GM18907 (cell line): ENCODE data around the gene C5orf63.
"Not testable (repeated sequence)": the region's sequence is repeated elsewhere in the genome, so short reads cannot be mapped to it uniquely, and the experiment has no call there.

Experiments used
- ATAC-seq: cut with Tn5 transposase; IDR thresholded peaks from one replicate; pipeline ENCODE4 v1.9.1; 2021; ENCODE audit warnings: mild to moderate bottlenecking, moderate library complexity; ENCODE audit not compliant: unreplicated experiment

The C5orf63 gene

DNA sequence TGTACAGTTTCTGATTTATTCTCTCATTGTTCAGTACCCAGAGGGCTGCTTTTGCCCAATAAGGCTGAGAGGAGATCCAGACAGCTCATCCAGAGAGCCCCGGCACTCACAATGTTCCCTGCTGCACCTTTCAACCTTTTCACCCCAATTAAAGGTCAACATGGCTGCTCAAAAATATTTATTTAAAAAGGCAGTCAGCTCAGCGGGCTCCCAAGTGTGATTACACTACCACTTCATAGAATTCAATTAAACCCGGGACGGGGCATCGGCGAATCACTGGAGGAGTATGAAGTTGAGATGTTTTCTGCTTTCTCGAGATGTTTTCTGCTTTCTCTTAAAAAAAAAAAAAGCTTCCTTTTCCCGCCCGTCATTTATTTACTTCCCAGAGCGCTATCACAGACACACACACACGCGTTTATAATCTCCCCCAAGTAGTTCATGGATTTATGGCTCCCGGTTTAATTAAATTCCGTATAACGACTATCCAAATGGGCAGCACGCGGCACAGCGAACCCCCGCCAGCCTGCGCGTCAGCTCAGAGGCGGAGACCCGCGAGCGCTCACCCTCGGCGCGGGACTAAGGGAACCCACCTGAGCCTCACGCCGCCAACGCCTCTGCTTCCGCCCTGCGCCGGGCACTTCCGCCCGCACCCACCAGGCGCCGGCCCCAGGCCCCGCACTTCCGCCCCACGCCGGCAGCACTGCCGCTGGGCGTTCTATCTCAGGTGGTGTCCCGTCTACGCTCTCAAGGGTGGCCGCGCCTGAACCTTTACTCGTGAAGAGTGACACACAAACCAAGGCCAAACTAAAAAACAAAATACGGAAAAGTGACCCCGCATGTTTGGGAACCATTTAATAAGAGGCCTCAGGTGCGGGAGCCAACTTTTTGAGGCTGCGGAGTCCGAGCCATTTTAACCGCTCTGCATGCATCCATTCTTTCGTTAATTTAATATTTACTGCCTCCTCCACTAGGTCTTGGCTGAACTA, at the start of gene C5orf63:
C5orf63 (minus strand) TSS at position 642 of the 986 bp plus-strand sequence. CDS start 14,507 bp downstream, outside the sequence.
- ATAC-seq = peak; percentile 99

DNA sequence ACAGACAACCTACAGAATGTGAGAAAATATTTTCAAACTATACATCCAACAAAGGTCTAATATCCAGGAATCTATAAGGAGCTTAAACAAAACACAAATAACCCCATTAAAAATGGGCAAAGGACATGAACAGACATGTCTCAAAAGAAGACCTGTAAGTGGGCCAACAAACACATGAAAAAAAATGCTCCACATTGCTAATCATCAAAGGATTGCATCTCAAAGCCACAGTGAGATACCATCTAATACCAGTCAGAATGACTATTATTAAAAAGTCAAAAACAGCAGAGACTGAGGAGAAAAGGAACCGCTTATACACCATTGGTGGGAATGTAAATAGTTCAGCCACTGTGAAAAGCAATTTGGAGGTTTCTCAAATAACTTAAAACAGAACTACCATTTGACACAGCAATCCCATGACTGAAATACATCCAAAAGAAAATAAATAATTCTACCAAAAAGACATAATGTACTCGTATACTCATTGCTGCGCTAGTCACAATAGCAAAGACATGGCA, 39.1 kb upstream of the C5orf63 start:
- ATAC-seq = no peak

DNA sequence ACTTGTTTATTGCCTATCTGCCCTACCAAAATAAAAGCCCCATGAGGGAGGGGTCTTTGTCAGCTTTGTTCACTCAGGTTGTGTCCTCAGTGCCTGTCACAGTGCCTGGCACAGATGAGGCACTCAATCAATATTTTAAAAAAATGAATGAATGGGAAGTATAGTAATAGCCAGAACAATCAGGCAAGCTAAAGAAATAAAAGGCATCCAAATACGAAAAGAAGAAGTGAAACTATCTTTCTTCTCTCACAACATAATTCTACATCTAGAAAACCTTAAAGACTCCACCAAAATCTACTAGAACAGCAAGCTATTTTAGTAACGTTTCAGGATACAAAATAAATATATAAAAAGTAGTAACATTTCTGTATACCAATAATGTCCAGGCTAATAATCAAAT, 37.8 kb upstream of the C5orf63 start:
- ATAC-seq = peak; percentile 73

DNA sequence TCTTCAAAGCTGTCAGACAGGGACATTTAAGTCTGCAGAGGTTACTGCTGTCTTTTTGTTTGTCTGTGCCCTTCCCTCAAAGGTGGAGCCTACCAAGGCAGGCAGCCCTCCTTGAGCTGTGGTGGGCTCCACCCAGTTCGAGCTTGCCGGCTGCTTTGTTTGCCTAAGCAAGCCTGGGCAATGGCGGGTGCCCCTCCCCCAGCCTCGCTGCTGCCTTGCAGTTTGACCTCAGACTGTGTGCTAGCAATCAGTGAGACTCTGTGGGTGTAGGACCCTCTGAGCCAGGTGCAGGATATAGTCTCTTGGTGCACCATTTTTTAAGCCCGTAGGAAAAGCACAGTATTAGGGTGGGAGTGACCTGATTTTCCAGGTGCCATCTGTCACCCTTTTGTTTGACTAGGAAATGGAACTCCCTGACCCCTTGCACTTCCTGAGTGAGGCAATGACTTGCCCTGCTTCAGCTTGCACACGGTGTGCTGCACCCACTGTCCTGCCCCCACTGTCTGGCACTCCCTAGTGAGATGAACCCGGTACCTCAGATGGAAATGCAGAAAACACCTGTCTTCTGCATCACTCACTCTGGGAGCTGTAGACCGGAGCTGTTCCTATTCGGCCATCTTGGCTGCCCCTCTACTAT, 35.4 kb upstream of the C5orf63 start:
- ATAC-seq = not testable (repeated sequence)

DNA sequence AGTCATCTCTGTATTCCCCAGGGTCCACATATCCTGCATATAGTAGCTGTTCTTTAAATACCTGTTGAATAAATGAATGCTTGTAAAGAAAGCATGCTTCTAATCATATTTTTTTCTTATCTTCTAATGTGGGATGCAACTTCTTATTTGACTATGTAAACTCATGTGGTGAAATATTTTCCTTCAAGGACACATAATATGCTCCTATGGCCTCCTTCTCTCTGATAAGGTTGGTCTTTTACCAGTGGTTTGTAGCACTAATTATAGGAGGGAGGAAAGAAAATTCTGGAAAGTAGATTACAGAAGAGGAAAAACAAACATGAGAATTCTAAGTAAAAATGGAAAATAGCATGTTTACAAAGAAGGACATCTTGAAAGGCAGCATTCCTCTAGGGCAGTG, 28.6 kb upstream of the C5orf63 start:
- no peak for ATAC-seq

DNA sequence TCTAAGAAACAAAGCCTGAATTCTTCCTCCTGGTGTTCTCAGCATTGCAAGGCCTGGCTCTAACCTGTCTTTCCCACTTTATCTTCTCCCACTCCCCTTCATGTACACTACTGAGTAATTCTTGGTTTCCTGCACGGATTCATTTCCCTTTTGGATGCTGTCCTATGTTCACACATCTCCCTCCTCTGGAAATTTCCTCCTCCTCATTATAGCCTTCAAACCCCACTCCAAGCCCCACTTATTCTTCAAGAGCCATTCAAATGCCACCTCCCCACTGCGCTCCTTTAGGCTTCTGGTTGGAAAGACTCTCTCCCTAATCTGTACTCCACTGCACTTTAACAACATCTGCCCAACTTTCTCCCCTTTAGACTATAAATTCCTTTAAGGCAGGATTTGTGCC, 28.2 kb upstream of the C5orf63 start:
- no peak for ATAC-seq

DNA sequence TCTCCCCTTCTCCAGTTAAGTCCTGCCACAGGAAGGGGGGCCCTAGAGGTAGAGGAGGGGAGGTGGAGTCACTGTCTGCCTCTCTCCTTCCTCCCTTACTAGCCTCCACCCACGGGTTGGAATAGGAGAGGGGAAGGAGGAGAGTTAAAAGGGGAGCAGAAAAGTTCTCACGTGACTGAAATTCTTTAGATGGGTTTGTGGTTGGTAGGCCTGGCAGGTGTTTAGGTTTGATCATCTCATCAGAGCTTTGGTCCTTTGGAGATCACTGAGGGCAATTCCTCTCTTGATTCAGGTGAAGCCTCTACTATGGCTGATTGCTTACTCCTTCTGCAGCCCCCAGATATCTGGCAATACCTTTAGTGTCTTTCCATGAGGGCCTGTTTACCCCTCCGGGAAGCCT, 24.9 kb upstream of the C5orf63 start:
- ATAC-seq = no peak

DNA sequence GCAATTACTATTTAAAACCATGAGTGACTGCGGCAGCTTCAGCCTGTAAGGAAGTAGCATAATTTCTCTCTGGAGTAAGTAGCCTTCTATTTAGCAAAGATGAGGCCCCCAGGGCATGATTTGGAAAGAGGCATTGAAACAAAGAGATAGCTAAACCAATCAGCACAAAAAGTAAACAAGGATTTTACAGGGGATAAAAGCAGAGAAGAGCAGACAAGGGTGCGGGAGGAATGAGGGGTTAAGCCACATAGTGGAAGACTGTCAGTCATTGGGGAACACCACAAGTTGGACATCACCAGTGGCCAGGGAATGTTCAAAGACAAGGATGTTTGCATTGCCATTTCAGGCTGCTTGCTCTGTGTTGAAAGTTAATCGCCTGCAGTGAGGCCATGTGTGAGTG, 24.0 kb upstream of the C5orf63 start:
- ATAC-seq = no peak

DNA sequence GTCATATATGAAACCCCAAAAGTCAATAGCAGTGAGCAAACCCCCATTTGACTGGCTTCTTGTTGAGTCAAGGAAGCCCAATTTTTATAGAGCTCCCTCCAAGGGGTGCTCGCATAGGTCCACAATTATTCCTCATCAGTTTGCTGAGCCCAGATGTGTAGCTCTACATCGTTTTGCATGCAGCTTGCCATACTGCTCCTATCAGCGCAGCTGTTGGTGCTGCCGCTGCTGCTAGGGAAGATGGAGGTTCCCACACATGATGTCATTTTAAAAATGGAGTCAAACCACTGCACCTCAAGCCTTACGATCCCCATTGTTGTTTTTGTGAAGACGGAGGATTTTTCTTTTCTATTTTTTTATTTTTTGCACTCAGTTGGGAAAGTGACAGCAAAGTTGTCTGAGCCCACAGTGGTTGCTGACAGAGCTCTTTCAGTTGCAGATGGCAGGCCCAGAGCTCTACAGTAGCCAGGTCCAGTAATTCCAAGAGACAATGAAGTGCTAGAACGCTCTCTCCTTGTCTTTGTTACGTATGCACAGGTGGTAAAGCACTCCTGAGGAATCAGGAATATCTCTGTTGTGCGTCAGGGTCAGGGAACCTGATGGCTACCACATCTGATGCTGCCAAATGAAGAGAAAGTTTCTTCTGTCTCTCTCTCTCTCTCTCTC, 23.2 kb upstream of the C5orf63 start:
- no peak for ATAC-seq

DNA sequence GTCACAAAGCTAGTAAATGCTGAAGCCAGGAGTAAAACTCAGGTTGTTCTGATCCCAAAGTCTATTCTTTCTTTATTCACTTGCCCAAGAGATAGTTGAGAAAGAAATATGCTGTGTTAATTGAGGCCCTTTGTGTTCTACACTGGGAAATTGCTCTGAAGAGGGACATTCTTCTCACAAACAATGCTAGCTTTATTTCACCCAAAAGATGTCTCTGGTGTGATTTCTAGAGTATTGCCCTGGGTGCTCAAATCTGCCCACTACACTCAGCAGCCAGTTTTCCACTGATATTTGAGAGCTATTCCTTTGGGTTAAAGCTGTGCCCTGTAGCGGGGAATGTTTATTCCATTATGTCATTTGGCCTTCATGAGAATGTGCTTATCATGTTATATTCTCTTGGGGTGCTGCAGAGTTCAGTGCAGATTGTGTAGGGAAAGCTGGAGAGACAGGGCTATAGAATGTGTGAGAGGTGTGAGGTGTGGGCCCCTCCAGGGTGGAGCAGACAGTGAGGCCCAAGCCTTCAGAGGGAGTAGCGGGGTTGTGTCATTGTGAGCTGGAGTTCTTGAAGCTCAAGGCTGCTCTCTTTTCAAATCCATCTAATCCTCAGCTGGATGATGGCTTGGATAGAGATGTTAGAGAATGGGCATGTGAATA, 21.0 kb upstream of the C5orf63 start:
- ATAC-seq = no peak

DNA sequence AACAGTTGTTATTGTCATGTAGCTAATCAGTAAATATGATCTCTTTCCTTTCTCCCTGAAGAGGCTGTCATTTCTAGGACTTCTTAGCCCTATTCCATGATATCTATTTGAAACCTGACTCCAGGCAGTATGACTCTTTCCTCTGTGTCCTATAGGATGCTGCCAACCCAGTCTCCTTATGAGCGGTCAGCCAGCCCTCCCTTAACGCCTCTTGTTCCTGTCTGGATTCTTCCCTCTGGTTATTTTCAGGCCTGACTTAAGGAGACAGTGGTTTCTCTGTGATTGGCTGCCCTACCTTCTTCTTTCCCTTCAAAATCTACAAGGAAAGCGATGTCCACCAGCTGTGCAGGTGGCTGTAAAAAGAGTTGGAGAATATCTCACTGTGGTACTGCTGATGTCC, 19.4 kb upstream of the C5orf63 start:
- ATAC-seq = no peak

DNA sequence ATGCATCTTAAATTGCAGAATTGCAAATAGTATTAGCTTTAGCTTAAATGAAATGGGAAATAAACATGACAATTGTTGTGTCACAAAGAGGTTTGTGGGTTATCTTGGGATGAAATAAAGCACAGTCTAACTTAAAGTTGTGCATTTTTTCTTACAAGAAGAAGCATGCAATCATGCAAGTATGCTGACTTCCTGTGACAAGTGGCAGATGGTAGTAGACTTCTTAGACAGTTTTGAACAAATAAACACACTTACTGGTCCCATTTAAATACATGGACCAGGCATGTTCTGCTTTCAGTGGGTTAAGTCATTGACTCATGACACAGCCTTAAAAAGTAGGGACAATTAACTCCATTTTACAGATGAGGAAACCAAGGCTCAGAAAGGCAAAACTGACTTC, 15.9 kb upstream of the C5orf63 start:
- no peak for ATAC-seq

DNA sequence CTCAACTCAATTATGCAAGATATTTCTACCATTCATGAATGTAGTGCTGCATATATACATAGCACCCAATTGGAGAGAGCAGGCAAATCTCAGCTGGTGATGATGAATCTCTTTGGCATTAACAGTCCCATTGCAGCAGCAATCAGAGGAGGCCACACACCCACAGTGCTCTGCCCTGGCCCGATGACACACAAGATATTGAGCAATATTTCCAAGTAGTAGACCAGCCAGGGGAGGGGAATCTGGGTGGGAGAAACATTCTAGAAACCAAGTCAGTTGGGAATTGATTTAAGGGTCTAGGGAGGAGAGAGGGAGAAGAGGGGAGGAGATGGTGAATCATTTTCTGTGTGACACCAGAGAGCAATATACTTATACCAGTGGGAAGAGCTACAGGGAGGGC, 14.9 kb upstream of the C5orf63 start:
- ATAC-seq = no peak

DNA sequence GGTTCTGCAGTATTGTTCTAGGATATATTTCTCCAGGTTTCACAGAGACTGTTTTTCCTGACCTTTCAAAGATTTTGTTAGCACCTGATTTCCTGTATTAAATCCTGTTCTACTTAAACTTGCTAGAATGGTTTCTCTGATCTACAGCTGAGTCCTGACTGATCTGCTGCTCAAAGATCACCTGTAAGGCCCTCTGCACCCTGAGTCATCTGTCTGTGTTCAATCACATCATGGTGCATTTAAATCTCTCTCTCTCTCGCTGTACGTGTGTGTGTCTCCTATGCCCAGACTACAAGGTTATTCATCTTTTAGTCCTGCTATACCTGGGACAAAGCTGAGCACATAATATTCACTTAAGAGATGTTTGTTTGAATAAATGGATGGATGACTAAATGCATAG, 13.3 kb upstream of the C5orf63 start:
- no peak for ATAC-seq

DNA sequence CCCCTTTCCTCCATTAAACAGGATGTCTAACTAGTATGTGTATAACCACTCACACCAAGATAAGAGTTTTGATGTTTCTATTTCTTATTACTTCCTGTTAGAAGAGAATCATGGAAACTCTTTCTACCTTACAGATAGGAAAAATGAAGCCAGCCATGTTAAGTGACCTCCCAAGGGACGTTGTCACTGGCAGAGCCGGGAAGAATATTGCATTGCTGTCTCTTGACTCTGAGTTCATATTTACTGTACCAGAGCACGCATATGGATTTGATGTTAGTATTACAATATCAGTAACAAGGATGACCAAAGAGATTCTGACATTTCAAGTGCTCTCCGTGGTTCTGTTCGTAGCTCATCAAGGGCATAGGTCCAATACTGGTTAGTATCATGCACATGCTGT, 12.5 kb upstream of the C5orf63 start:
- no peak for ATAC-seq

DNA sequence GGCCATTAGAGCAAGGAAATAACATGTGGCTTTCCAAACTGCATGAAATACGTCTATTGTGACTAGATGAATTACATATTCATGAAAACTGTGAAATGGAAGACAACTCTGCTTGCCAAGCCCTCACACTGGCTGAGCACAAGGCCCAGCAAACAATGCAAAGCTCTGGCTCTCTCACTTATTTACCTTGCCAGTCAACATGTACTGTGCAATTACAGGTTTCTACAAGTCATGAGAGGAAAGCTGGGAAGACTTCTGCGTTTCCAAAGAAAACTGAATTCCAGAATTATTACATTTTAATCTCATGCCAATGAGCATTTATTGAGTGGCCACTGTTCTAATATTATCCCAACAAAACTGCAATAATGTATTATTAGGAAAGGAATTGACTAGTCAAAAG, 12.1 kb upstream of the C5orf63 start:
- no peak for ATAC-seq

DNA sequence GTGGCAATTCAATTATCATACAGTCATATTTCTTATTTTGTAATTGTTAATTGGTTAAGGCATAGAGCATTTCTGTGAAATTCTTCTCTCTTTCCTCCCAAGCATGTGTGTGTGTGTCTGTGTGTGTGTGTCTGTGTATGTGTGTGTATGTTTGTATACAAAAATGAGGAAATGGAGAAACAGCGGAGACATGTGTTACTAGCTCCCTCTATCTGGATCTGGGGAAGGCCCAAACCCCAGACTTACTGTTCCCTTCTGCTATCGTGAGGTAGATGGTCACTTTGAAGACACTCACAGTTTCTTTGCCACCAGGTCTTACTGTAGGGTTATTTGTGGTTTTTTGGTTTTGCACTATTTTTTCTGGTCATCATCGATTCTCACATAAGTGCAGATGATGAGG, 11.4 kb upstream of the C5orf63 start:
- no peak for ATAC-seq

DNA sequence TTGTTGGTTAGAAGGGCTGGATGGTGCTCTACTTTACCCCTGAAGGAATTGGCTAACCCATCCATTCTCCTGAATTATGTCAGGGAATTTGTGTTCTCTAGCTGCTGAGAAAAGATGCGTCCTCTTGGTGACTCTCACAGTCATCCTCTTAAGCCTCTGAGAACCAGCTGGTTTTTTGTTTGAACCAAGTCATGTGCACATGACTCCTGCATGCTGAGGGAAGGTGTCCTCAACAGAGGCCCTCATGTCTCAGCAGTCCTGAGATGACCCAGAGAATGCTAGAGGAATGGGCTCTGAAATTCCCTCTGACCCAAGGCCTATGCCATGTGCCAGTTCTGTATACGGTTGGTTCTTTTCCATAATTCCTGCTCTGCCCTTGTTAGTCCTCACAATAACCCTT, 10.4 kb upstream of the C5orf63 start:
- no peak for ATAC-seq

DNA sequence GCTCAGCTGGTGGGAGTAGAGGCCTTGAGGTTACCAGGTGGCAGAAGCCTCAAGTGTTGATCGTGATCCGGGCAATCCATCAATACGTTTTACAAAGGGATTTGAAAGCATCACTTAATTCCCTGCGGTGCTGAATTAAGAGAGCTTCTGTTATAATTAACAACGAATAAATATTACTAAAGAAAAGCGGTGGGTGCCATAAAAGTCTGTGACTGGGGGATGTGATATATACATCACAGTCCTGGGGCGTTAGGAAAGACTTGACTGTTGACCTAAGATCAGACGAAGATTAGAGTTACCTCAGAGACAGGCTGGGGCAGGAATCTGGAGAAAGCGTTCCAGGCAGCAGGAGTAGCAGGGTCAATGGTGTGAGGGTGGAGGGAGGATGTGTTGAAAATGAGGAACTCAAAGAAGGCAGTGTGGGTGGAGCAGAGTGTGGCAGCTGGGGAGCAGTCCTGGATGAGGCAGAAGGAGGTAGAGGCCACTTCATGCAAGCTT, 6.7 kb upstream of the C5orf63 start:
- ATAC-seq = no peak

DNA sequence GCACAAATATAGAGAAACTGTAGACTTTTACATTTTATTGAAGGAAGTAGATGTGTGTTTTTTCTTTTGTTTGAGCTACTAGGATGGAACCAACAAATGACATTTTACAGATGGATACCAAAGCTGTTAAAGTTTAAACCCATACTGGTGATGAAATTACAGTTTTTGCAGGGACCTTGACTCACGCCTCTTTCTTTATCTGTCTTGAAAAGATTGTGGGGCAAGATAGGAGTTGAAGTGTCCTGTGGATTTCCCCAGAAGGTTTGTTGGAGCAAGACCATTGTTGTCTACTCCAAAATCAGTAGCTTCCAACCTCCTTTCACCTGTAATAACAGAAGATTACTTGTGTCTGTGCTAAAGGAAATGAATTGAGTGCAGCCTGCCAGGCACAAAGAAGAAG, 4.1 kb upstream of the C5orf63 start:
- ATAC-seq = no peak
